Measurements from ENCODE around the gene PTMA. TPM values are rescaled to one million over a fixed set of nuclear protein-coding genes. Genes with fewer than 3 reads are reported as not detected.
"Not testable (repeated sequence)": the region's sequence is repeated elsewhere in the genome, so short reads cannot be mapped to it uniquely, and the experiment has no call there.

The PTMA gene
- total RNA-seq, 2 donors from 2014 or later = 1,439 to 1,845 TPM

DNA sequence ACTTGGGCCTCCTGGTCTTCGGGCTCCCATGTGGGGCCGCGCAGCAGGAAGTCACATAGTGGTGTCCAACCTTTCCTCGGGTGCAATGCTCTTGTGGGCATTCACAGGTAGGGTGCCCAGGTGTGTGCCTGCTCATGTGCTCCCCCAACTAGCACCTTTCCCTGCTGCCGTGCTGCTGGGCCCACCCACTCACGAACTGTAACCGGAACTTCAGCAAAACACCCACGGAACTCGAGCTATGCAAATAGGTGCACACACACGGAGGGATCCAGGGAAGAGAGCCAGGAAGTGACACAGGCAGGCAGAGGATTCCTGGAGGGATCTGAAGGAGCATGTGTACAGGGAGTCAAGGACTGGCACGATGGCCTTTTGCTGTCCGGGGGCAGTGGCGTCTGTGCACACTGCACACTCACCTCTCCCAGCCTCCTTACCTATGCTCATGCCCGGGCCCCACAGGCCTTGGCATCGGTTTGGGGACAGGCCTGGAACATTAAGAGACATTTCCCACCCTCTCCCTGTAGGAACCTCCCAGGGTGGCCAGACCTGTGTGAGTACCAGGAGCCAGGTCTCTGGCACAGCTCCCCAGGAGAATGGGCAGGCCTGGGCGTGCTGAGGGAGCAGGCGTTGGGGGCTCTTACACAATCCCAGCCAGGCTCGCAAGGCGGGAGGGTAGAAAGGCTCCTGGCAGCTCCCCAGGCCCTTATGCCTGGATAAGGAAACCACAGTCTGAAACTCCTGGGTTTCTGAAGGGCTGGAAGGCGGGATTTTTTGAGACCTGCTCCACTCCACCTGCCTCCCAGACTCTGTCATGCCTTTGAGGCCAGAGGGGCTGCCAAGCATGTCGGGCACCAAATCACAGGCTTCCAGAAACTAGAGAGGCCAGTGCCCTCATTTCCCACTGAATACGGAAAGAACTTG is 6.6 kb upstream of the PTMA start:
- H3K36me3 Mint-ChIP-seq (ENCODE audit: low read depth) = no peaks in the 10 kb centered on the region

GRCh38 chr2:231704017-231704416 is 4.3 kb upstream of the PTMA start:
- Mint-ChIP-seq H3K36me3 (ENCODE audit: low read depth) (peaks cover 12% of the 10 kb centered on the region), H3K9me3 (no peaks in the 10 kb centered on the region), H3K27ac (no peak overlapping the region), H3K4me1 (peaks cover 5% of the 10 kb centered on the region), H3K4me3 (peak overlapping the region; percentile 90), H3K27me3 (no peaks in the 10 kb centered on the region)
- ATAC-seq (replicated peaks) = no peak

More for the DNA sequence above, 6.6 kb upstream of the PTMA start:
- Mint-ChIP-seq H3K4me1 (peaks cover 5% of the 10 kb centered on the region), H3K4me3 (no peak overlapping the region), H3K27me3 (no peaks in the 10 kb centered on the region), H3K27ac (no peak overlapping the region), H3K9me3 (no peaks in the 10 kb centered on the region)
- ATAC-seq (replicated peaks) = no peak

DNA sequence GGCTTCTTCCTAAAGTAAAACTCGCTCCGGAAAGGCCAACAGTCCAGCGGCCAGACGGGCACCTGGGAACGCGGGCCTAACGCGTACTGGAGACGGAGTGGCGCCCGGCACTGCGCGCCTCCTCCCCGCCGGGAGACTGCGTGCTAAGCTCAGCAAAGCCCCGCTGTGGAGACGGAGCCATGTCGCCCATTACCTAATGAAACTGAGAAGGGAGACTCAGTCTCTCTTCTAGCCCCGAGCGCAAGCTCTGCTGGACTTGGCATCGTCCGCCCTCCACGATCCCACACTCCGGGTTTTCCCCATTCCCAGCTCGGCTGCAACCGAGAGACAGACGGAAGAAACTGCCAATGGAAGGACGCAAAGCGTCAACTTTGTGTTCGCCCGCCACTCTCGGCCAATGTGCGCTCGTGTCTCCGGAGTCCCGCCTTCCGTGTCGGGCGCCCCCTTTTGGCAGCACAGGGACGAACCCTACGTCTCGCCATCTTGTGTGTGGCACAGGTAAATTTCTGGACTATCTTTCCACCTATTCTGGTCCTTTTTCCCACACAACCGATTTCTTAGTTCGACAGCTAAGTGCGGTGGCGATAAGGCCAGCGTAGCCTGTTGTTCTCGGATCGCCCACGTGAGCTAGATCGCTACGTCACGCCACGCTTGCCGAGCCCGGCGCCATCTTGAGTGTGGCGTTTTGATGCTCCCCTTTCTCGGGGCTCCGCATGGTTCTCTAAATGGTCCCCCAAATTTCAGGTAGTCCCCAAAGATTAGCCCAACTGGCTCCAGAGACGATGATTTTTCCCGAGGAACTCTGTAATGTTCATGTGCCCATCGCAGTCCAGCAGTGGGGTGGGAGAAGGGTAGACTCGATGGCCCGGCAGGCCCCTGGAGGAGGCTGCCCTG is 1.3 kb upstream of the PTMA start:
- peak; percentile 60 for ATAC-seq (replicated peaks)
- H3K27me3 Mint-ChIP-seq = no peaks in the 10 kb centered on the region
- no peaks in the 10 kb centered on the region for H3K9me3 Mint-ChIP-seq
- H3K27ac Mint-ChIP-seq = peak overlapping the region; percentile 100
- H3K4me1 Mint-ChIP-seq = peaks cover 11% of the 10 kb centered on the region
- H3K4me3 Mint-ChIP-seq = peak overlapping the region; percentile 90
- peaks cover 40% of the 10 kb centered on the region for H3K36me3 Mint-ChIP-seq (ENCODE audit: low read depth)

DNA sequence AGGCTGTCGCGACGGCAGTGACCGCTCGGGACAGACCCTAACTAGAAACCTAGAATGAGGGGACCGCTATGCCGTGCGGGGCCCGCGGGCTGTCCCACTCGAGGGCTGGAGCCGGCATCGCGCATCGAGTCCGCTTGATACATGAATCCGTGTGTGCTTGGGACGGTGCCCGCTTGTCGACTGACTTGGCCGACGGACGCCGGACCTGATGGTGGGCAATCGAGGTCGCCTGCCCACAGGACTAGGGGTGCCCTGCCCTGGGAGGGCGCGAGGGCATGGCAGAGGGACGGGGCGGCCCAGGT is 749 bp upstream of the PTMA start:
- Mint-ChIP-seq H3K4me3 (peak overlapping the region; percentile 90), H3K4me1 (peaks cover 17% of the 10 kb centered on the region), H3K27me3 (no peaks in the 10 kb centered on the region), H3K9me3 (no peaks in the 10 kb centered on the region), H3K36me3 (ENCODE audit: low read depth) (peaks cover 46% of the 10 kb centered on the region), H3K27ac (peak overlapping the region; percentile 100)
- ATAC-seq (replicated peaks) = no peak

DNA sequence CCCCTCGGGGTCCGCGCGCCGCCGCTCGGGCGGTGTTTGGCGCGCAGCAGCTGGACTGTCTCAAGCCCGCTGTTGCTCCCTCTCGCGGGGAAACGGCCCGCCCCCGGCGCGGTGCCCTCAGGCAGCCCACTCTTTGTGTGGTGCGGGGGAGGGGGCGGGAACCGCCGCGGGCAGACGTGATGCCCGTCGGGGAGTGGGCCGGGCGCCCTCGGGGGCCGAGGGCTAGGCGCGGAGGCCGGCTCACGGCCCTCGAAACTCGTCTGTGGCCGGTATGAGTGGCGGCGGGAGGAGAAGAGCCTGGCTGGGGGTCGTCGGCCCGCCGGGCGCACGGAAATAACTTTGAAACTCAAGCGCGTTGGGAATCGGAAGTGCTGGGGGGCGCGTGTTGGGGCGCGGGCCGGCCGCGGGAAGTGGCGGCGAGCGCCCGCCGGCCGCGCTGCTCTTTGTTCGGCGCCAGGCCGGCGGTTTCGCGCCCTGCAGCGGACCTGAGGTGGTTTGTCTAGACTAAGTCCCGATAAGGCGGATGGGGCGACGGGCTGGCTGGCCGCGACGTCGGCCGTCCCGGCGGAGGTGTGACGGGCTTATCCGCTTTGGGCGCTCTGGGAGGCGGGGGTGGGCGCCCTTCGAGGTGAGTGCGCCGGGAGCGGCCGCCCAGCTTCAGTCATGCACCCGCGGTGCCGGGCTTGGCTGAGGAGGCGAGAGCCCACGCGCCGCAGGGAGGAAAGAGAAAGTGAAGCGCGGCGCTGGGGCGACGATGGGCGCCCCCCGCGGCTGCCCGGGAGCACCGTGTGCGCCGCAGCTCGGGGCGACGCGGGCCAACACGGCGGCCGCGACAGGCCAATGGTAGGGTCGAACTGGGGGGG is 679 bp downstream of the PTMA start:
- no peaks in the 10 kb centered on the region for H3K9me3 Mint-ChIP-seq
- peaks cover 60% of the 10 kb centered on the region for H3K36me3 Mint-ChIP-seq (ENCODE audit: low read depth)
- H3K27me3 Mint-ChIP-seq = no peaks in the 10 kb centered on the region
- peak overlapping the region; percentile 100 for H3K27ac Mint-ChIP-seq
- H3K4me3 Mint-ChIP-seq = peak overlapping the region; percentile 90
- no peak for ATAC-seq (replicated peaks)
- peaks cover 25% of the 10 kb centered on the region for H3K4me1 Mint-ChIP-seq

- H3K4me3 Mint-ChIP-seq = peak overlapping the region; percentile 90
- ATAC-seq (replicated peaks) = no peak
- H3K9me3 Mint-ChIP-seq = no peaks in the 10 kb centered on the region
- H3K36me3 Mint-ChIP-seq (ENCODE audit: low read depth) = peaks cover 63% of the 10 kb centered on the region
- H3K27me3 Mint-ChIP-seq = no peaks in the 10 kb centered on the region
- peaks cover 26% of the 10 kb centered on the region for H3K4me1 Mint-ChIP-seq
- peak overlapping the region; percentile 85 for H3K27ac Mint-ChIP-seq
Observed at GRCh38 chr2:231709636-231709980, 1.3 kb downstream of the PTMA start.

DNA sequence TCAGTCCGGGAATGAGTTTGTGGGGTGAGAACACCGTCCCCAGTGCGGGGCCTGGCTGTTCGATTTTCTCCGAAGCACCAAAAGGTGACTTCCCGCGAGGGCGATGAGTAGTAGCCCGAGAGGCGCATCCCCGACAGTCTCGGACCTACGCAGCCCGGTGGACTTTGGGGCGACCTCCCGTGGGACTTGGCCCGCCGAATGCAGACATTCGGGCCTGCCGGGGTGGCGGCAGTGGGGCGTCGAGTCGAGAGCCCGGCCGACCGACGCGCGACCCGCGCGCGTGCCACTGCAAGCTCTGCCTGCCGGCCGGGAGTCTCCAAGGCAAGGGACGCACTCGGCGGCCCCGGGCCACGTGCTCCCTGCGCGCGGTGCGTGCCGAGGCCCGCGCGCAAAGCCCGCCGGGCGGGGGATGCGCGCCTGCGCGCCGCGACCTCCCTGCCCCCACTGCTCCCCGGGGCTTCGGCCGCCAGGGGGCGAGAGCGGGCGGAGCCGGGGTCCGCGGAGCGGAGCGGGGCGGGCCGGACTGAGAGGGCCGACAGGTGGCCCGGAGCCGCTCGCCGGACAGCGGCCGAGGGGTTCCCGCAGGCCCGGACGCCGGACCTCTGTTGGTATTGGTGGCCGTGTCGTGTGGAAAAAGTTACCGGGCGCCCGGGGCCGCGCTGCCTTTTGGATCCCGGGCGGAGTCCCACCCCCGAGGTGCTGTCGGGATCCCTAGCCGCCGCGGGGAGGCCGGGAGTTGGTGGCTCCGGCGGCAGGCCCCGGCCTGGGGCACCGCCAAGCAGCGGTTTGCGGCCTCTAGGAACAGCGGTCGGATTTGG is 1.9 kb downstream of the PTMA start:
- H3K4me3 Mint-ChIP-seq = peak overlapping the region; percentile 91
- ATAC-seq (replicated peaks) = peak; percentile 22

GRCh38 chr2:231710799-231711676 is 2.7 kb downstream of the PTMA start:
- Mint-ChIP-seq H3K27me3 (no peaks in the 10 kb centered on the region), H3K36me3 (ENCODE audit: low read depth) (peaks cover 63% of the 10 kb centered on the region), H3K4me1 (peaks cover 27% of the 10 kb centered on the region), H3K27ac (peak overlapping the region; percentile 94), H3K4me3 (peak overlapping the region; percentile 91), H3K9me3 (no peaks in the 10 kb centered on the region)
- ATAC-seq (replicated peaks) = no peak

More for the DNA sequence above, 1.9 kb downstream of the PTMA start:
- peak overlapping the region; percentile 94 for H3K27ac Mint-ChIP-seq
- H3K9me3 Mint-ChIP-seq = no peaks in the 10 kb centered on the region
- H3K4me1 Mint-ChIP-seq = peaks cover 24% of the 10 kb centered on the region
- H3K27me3 Mint-ChIP-seq = no peaks in the 10 kb centered on the region
- H3K36me3 Mint-ChIP-seq (ENCODE audit: low read depth) = peaks cover 63% of the 10 kb centered on the region

- peak overlapping the region; percentile 94 for H3K27ac Mint-ChIP-seq
- no peaks in the 10 kb centered on the region for H3K9me3 Mint-ChIP-seq
- H3K4me3 Mint-ChIP-seq = peak overlapping the region; percentile 91
- no peaks in the 10 kb centered on the region for H3K27me3 Mint-ChIP-seq
- H3K4me1 Mint-ChIP-seq = peaks cover 27% of the 10 kb centered on the region
- ATAC-seq (replicated peaks) = no peak
- H3K36me3 Mint-ChIP-seq (ENCODE audit: low read depth) = peaks cover 63% of the 10 kb centered on the region
Observed at GRCh38 chr2:231711677-231712450, 3.5 kb downstream of the PTMA start.

DNA sequence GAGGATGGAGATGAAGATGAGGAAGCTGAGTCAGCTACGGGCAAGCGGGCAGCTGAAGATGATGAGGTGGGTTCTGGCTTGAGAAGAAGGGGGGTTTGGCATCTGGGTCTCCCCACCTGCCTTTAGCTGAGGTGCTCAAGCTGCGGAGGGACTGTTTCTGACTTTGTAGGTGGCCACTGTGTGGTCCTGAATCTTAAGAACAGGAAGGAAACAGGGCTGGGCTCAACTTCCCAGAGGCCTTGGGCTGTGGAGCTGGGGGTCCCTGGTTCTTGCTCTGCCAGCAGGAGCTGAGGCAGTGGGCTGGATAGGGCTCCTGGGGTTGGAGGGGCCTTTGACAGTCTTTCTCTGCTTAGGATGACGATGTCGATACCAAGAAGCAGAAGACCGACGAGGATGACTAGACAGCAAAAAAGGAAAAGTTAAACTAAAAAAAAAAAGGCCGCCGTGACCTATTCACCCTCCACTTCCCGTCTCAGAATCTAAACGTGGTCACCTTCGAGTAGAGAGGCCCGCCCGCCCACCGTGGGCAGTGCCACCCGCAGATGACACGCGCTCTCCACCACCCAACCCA is 4.2 kb downstream of the PTMA start:
- H3K4me1 Mint-ChIP-seq = peaks cover 27% of the 10 kb centered on the region
- peak overlapping the region; percentile 91 for H3K4me3 Mint-ChIP-seq
- H3K36me3 Mint-ChIP-seq (ENCODE audit: low read depth) = peaks cover 63% of the 10 kb centered on the region
- not testable (repeated sequence) for H3K9me3 Mint-ChIP-seq; H3K27me3 Mint-ChIP-seq; ATAC-seq (replicated peaks)
- H3K27ac Mint-ChIP-seq = peak overlapping the region; percentile 94

- ATAC-seq (replicated peaks); H3K9me3 Mint-ChIP-seq; H3K27me3 Mint-ChIP-seq: not testable (repeated sequence)
- peak overlapping the region; percentile 71 for H3K4me3 Mint-ChIP-seq
- peaks cover 57% of the 10 kb centered on the region for H3K36me3 Mint-ChIP-seq (ENCODE audit: low read depth)
- peaks cover 27% of the 10 kb centered on the region for H3K4me1 Mint-ChIP-seq
- H3K27ac Mint-ChIP-seq = peak overlapping the region; percentile 89
Observed at GRCh38 chr2:231713406-231713729, 5.0 kb downstream of the PTMA start.
